OCI-LY1 (cell line): ENCODE measurements around the gene SCGB3A1.

Experiments used
- H2AFZ ChIP-seq: fragments of 200-600 bp; sonication (generic), shearing (Covaris generic); 2 replicates; pipeline ENCODE4 v1.6.0; 2014; ENCODE audit warnings: antibody characterized with exemption, mild to moderate bottlenecking, low read length
- H3F3A ChIP-seq: fragments of 200-600 bp; sonication (generic), shearing (Covaris generic); 2 replicates; pipeline ENCODE4 v1.6.0; 2014; ENCODE audit warnings: mild to moderate bottlenecking, antibody characterized with exemption, low read length, moderate library complexity; ENCODE audit not compliant: insufficient read depth
- H3K27ac ChIP-seq: fragments of 200-600 bp; sonication (generic); 2 replicates; pipeline ENCODE4 v1.5.1; 2014; ENCODE audit warnings: low read length, mixed run types, mild to moderate bottlenecking, low read depth; ENCODE audit not compliant: poor library complexity, severe bottlenecking
- H3K27me3 ChIP-seq: fragments of 200-600 bp; sonication (generic); 2 replicates; pipeline ENCODE4 v1.6.0; 2014; ENCODE audit warnings: antibody characterized with exemption, mild to moderate bottlenecking, low read length, moderate library complexity; ENCODE audit not compliant: insufficient read depth
- H3K36me3 ChIP-seq: fragments of 200-600 bp; sonication (generic); 2 replicates; pipeline ENCODE4 v1.6.1; 2014; ENCODE audit warnings: mild to moderate bottlenecking, antibody characterized with exemption, low read length, moderate library complexity, mixed read lengths; ENCODE audit not compliant: insufficient read depth
- H3K4me1 ChIP-seq: fragments of 200-600 bp; sonication (generic); 2 replicates; pipeline ENCODE4 v1.5.1; 2014; ENCODE audit warnings: mild to moderate bottlenecking, low read length, moderate library complexity; ENCODE audit not compliant: insufficient read depth, severe bottlenecking
- H3K4me2 ChIP-seq: fragments of 200-600 bp; sonication (generic), shearing (Covaris generic); 2 replicates; pipeline ENCODE4 v1.6.1; 2014; ENCODE audit warnings: low read length
- H3K4me3 ChIP-seq: fragments of 200-600 bp; sonication (generic); 2 replicates; pipeline ENCODE4 v1.5.1; 2014; ENCODE audit warnings: low read length, low read depth, mild to moderate bottlenecking, mixed read lengths; ENCODE audit not compliant: poor library complexity, severe bottlenecking
- H3K79me2 ChIP-seq: fragments of 200-600 bp; shearing (Covaris generic); 2 replicates; pipeline ENCODE4 v1.6.1; 2016; ENCODE audit warnings: mixed run types, low read length, mixed read lengths; ENCODE audit not compliant: insufficient read depth
- H3K9ac ChIP-seq: fragments of 200-600 bp; sonication (generic), shearing (Covaris generic); 2 replicates; pipeline ENCODE4 v1.6.1; 2014; ENCODE audit warnings: mild to moderate bottlenecking, low read length, mixed read lengths
- H3K9me2 ChIP-seq: fragments of 200-600 bp; sonication (generic), shearing (Covaris generic); 2 replicates; pipeline ENCODE4 v1.6.1; 2014; ENCODE audit warnings: low read depth, mild to moderate bottlenecking, low read length, mixed read lengths
- H3K9me3 ChIP-seq: fragments of 200-600 bp; shearing (Covaris generic); 2 replicates; pipeline ENCODE4 v1.6.1; 2014; ENCODE audit warnings: low read length, mixed read lengths
- H4K20me1 ChIP-seq: fragments of 200-600 bp; sonication (generic), shearing (Covaris generic); 2 replicates; pipeline ENCODE4 v1.6.0; 2016; ENCODE audit warnings: mild to moderate bottlenecking, low read length; ENCODE audit not compliant: insufficient read depth
- EZH2 ChIP-seq: fragments of 200-600 bp; sonication (generic), shearing (Covaris generic); IDR thresholded peaks from 2 replicates; pipeline ENCODE4 v1.8.0; 2017; ENCODE audit warnings: borderline replicate concordance, mixed run types, mild to moderate bottlenecking, antibody characterized with exemption, low read length, moderate library complexity, mixed read lengths
- TF ChIP-seq, protein P1 (sequence below): fragments of 200-600 bp; sonication (generic), shearing (Covaris generic); IDR thresholded peaks from 2 replicates; pipeline ENCODE4 v1.5.1; 2017; ENCODE audit warnings: mild to moderate bottlenecking, antibody characterized with exemption, low read length, moderate library complexity, mixed read lengths

The SCGB3A1 gene

GRCh38 chr5:180624587-180624986 is 33.3 kb upstream of the SCGB3A1 start:
- no peaks in the 10 kb centered on the region for H3K4me1 ChIP-seq
- no peaks in the 10 kb centered on the region for H3F3A ChIP-seq
- no peak overlapping the region for H2AFZ ChIP-seq
- H3K79me2 ChIP-seq = no peaks in the 10 kb centered on the region
- H3K36me3 ChIP-seq = no peaks in the 10 kb centered on the region
- H3K4me2 ChIP-seq = no peak overlapping the region
- H3K27me3 ChIP-seq = no peaks in the 10 kb centered on the region
- H3K9me2 ChIP-seq = no peaks in the 10 kb centered on the region
- H3K27ac ChIP-seq = no peak overlapping the region
- no peak overlapping the region for H3K4me3 ChIP-seq
- H3K9me3 ChIP-seq = no peaks in the 10 kb centered on the region
- no peak overlapping the region for H3K9ac ChIP-seq
- no peak for TF ChIP-seq EZH2
- TF ChIP-seq, protein P1, sequence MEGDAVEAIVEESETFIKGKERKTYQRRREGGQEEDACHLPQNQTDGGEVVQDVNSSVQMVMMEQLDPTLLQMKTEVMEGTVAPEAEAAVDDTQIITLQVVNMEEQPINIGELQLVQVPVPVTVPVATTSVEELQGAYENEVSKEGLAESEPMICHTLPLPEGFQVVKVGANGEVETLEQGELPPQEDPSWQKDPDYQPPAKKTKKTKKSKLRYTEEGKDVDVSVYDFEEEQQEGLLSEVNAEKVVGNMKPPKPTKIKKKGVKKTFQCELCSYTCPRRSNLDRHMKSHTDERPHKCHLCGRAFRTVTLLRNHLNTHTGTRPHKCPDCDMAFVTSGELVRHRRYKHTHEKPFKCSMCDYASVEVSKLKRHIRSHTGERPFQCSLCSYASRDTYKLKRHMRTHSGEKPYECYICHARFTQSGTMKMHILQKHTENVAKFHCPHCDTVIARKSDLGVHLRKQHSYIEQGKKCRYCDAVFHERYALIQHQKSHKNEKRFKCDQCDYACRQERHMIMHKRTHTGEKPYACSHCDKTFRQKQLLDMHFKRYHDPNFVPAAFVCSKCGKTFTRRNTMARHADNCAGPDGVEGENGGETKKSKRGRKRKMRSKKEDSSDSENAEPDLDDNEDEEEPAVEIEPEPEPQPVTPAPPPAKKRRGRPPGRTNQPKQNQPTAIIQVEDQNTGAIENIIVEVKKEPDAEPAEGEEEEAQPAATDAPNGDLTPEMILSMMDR = no peak
- H4K20me1 ChIP-seq = no peaks in the 10 kb centered on the region

- H3K36me3 ChIP-seq = no peaks in the 10 kb centered on the region
- H3K4me1 ChIP-seq = no peaks in the 10 kb centered on the region
- no peaks in the 10 kb centered on the region for H3F3A ChIP-seq
- no peak overlapping the region for H3K27ac ChIP-seq
- no peak for TF ChIP-seq EZH2
- TF ChIP-seq, protein P1 = no peak
- no peaks in the 10 kb centered on the region for H4K20me1 ChIP-seq
- no peaks in the 10 kb centered on the region for H3K9me2 ChIP-seq
- no peaks in the 10 kb centered on the region for H3K27me3 ChIP-seq
- H3K79me2 ChIP-seq = no peaks in the 10 kb centered on the region
- no peak overlapping the region for H3K9ac ChIP-seq
- no peak overlapping the region for H2AFZ ChIP-seq
- no peak overlapping the region for H3K4me3 ChIP-seq
- H3K9me3 ChIP-seq = no peaks in the 10 kb centered on the region
- no peak overlapping the region for H3K4me2 ChIP-seq
Measured at GRCh38 chr5:180623844-180624243, 32.5 kb upstream of the SCGB3A1 start.

DNA sequence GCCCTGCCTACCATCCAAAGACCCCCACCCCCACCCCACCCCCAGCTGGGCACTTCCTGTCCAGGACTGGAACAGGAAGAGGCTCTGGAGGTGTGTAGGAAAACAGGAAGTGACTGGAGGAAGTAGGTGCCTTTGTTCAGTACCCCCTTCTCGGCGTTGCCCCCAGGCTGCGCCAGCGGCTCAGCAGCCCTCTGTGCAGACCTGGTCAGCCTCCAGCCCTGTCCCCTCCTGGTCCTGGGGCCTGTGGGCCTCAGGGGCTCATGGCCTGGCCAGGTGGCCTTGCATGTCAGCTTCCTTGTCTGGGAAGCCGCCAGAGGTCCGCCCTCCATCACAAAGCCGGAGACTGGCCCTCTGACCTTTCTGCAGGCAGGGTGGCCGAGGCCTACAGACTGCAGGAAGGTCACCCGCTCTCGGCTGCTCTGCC is 32.1 kb upstream of the SCGB3A1 start:
- H3K9ac ChIP-seq = no peak overlapping the region
- H3K4me1 ChIP-seq = no peaks in the 10 kb centered on the region
- no peaks in the 10 kb centered on the region for H3K36me3 ChIP-seq
- no peak for TF ChIP-seq EZH2
- TF ChIP-seq, protein P1 = no peak
- no peak overlapping the region for H3K4me3 ChIP-seq
- H3K9me2 ChIP-seq = no peaks in the 10 kb centered on the region
- no peak overlapping the region for H3K27ac ChIP-seq
- H3K79me2 ChIP-seq = no peaks in the 10 kb centered on the region
- H2AFZ ChIP-seq = no peak overlapping the region
- H3K27me3 ChIP-seq = no peaks in the 10 kb centered on the region
- H4K20me1 ChIP-seq = no peaks in the 10 kb centered on the region
- no peaks in the 10 kb centered on the region for H3F3A ChIP-seq
- no peak overlapping the region for H3K4me2 ChIP-seq
- H3K9me3 ChIP-seq = no peaks in the 10 kb centered on the region
